ENCODE measurements around the gene OR6X1.

GRCh38 chr11:123770712-123771111 lies 16.4 kb upstream of the OR6X1 start:
- no peak for TF ChIP-seq EZH2 (IDR thresholded peaks at IDR 0.05; ENCODE audit: borderline replicate concordance, low read depth, low read length, poor library complexity, severe bottlenecking)
- no peak for TF ChIP-seq CTCF (conservative IDR thresholded peaks at IDR 0.05; ENCODE audit: low read depth, low read length)

Measured in A673 (cell line).